Prostate gland (tissue), 2 donors: ENCODE results near the gene PCDHB5.
"Not testable (repeated sequence)": the region's sequence is repeated elsewhere in the genome, so short reads cannot be mapped to it uniquely, and the experiment has no call there.

Experiments used
- POLR2A ChIP-seq: fragments of 450-650 bp; IDR thresholded peaks from one replicate; pipeline ENCODE4 v1.6.1; 2016; ENCODE audit warnings: antibody characterized with exemption, mild to moderate bottlenecking
- TF ChIP-seq, protein P1 (sequence below), 4 experiments: fragments of 200-600 bp in 2 of 4; fragments of 450-650 bp in 2 of 4; sonication (generic) in 2 of 4; IDR thresholded peaks; 1 replicate in 3 of 4; 2 replicates in 1 of 4; pipeline ENCODE4 v1.5.1; 2016 to 2019; ENCODE audit warnings: antibody characterized with exemption in 4 of 4, mild to moderate bottlenecking in 2 of 4, moderate library complexity in 2 of 4

DNA sequence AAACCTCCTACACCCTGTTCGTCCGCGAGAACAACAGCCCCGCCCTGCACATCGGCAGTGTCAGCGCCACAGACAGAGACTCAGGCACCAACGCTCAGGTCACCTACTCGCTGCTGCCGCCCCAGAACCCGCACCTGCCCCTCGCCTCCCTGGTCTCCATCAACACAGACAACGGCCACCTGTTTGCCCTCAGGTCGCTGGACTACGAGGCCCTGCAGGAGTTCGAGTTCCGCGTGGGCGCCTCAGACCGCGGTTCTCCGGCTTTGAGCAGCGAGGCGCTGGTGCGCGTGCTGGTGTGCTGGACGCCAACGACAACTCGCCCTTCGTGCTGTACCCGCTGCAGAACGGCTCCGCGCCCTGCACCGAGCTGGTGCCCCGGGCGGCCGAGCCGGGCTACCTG lies 22.4 kb downstream of the PCDHB5 start:
- not testable (repeated sequence) for TF ChIP-seq POLR2A
- TF ChIP-seq, protein P1, sequence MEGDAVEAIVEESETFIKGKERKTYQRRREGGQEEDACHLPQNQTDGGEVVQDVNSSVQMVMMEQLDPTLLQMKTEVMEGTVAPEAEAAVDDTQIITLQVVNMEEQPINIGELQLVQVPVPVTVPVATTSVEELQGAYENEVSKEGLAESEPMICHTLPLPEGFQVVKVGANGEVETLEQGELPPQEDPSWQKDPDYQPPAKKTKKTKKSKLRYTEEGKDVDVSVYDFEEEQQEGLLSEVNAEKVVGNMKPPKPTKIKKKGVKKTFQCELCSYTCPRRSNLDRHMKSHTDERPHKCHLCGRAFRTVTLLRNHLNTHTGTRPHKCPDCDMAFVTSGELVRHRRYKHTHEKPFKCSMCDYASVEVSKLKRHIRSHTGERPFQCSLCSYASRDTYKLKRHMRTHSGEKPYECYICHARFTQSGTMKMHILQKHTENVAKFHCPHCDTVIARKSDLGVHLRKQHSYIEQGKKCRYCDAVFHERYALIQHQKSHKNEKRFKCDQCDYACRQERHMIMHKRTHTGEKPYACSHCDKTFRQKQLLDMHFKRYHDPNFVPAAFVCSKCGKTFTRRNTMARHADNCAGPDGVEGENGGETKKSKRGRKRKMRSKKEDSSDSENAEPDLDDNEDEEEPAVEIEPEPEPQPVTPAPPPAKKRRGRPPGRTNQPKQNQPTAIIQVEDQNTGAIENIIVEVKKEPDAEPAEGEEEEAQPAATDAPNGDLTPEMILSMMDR (IDR thresholded peaks at IDR 0.05), result not testable (repeated sequence)
